Measurements from ENCODE around the gene RPL13. TPM values are rescaled to one million over a fixed set of nuclear protein-coding genes. Genes with fewer than 3 reads are reported as not detected.
A peak's percentile ranks its signal among the peaks of the same experiment; 100 is the strongest.

The RPL13 gene
- total RNA-seq, 1 experiment from 2014 or later, result 2,157 TPM

- Histone ChIP-seq H2AK5ac (ENCODE audit: insufficient read length, low read length) (no peak within 1 kb of the TSS), H3K23ac (ENCODE audit: insufficient read length, low read depth, low read length) (no peak within 1 kb of the TSS), H3K4ac (ENCODE audit: low read depth, low read length) (no peak within 1 kb of the TSS), H3K27ac (ENCODE audit: insufficient read length, low read depth, low read length) (no peak within 1 kb of the TSS), H2BK12ac (ENCODE audit: insufficient read length, low read depth, low read length) (no peak within 1 kb of the TSS), H3K56ac (ENCODE audit: insufficient read length, low read depth, low read length) (no peak within 1 kb of the TSS), H3K14ac (ENCODE audit: insufficient read depth, low read length) (peak within 1 kb of the TSS; percentile 1; the same call in 1 of the 2 replicates), H3K4me1 (ENCODE audit: insufficient read depth, low read length) (no peaks in the 10 kb centered on the region; the same call in 1 of the 2 replicates), H3T11ph (ENCODE audit: low read length) (no peak within 1 kb of the TSS), H3K23me2 (ENCODE audit: insufficient read length, low read depth, low read length, poor library complexity, severe bottlenecking) (no peaks in the 10 kb centered on the region), H3K9me3 (ENCODE audit: control insufficient read depth, low read depth, low read length) (no peaks in the 10 kb centered on the region), H3K27me3 (ENCODE audit: insufficient read depth, low read length) (no peaks in the 10 kb centered on the region), H4K20me1 (ENCODE audit: control insufficient read depth, insufficient read depth, insufficient read length) (no peaks in the 10 kb centered on the region), H3K79me2 (ENCODE audit: insufficient read depth, low read length) (no peaks in the 10 kb centered on the region), H2BK20ac (ENCODE audit: low read depth, low read length, poor library complexity, severe bottlenecking) (no peak within 1 kb of the TSS), H3K18ac (ENCODE audit: insufficient read length, low read depth, low read length) (no peak within 1 kb of the TSS), H2AFZ (ENCODE audit: low read length) (no peak within 1 kb of the TSS), H4K5ac (ENCODE audit: insufficient read length, low read depth, low read length) (no peak within 1 kb of the TSS), H4K91ac (ENCODE audit: insufficient read length, low read depth, low read length) (no peak within 1 kb of the TSS), H2BK5ac (ENCODE audit: insufficient read length, low read length) (no peak within 1 kb of the TSS), H2BK120ac (ENCODE audit: low read depth, low read length, poor library complexity, severe bottlenecking) (no peak within 1 kb of the TSS), H3K9ac (ENCODE audit: extremely low read depth, insufficient read length, low read length) (no peak within 1 kb of the TSS), H3K4me2 (ENCODE audit: insufficient read depth, insufficient read length, low read length) (no peak within 1 kb of the TSS), H4K8ac (replicated peaks; ENCODE audit: insufficient read length, low read depth, low read length) (no peak within 1 kb of the TSS), H2BK15ac (ENCODE audit: low read depth, low read length) (0 out of 2 replicates have a peak within 1 kb of the TSS, but pooled peaks have one; percentile 52), H3K79me1 (ENCODE audit: insufficient read depth, low read depth, low read length, poor library complexity, severe bottlenecking) (no peaks in the 10 kb centered on the region)
- DNase-seq, result peak; percentile 59
- Mint-ChIP-seq H3K27ac (no peak within 1 kb of the TSS; a peak in 1 of 7 replicates), H3K27me3 (ENCODE audit: low read depth) (peaks cover 1% of the 10 kb centered on the region), H3K9me3 (peaks cover 0 to 2% of the 10 kb centered on the region in 2 experiments; a peak in 1 of 5 replicates), H3K4me3 (peak within 1 kb of the TSS in 1 of 2 experiments; percentile 65; a peak in 3 of 5 replicates), H3K4me1 (peaks cover 6 to 17% of the 10 kb centered on the region in 2 experiments), H3K36me3 (ENCODE audit: insufficient read depth in 1 of 3, low read depth in 3 of 3) (peaks cover 0 to 5% (median 3%) of the 10 kb centered on the region in 3 experiments; a peak in 3 of 7 replicates)
- WGBS (ENCODE audit: extremely low coverage, insufficient read length, low lambda C conversion rate), result no CpG with 5 or more reads among the region's 19 CpGs
- no peak for TF ChIP-seq CTCF (conservative IDR thresholded peaks at IDR 0.05)
These were observed 52.9 kb downstream of the RPL13 start, which contains the start of gene DPEP1 for GRCh38 chr16:89613231-89613953. TSS of gene DPEP1 (plus strand) at chr16:89613642. CDS start at chr16:89630411, 16,769 bp downstream.
